NCI-H1092 (cell line): ENCODE measurements around the gene PIGP.
"Not testable (repeated sequence)": the region's sequence is repeated elsewhere in the genome, so short reads cannot be mapped to it uniquely, and the experiment has no call there.

Source experiments
- DNase-seq: peaks from one replicate; lab custom pipeline; 2025; lab: John Stamatoyannopoulos, UW

Gene PIGP

GRCh38 chr21:37076087-37076850 is 3.4 kb upstream of the PIGP start:
- DNase-seq = no peak

GRCh38 chr21:37075214-37075770 is 2.4 kb upstream of the PIGP start:
- no peak for DNase-seq

GRCh38 chr21:37074546-37074945 is 1.7 kb upstream of the PIGP start:
- DNase-seq = no peak

- no peak for DNase-seq
These were observed 1.3 kb upstream of the PIGP start for GRCh38 chr21:37074197-37074510.

- DNase-seq = no peak
These were observed 736 bp upstream of the PIGP start for GRCh38 chr21:37073417-37074196.

GRCh38 chr21:37072274-37072987 is 440 bp downstream of the PIGP start:
- peak; percentile 76 for DNase-seq

GRCh38 chr21:37071561-37072273 is 1.2 kb downstream of the PIGP start:
- no peak for DNase-seq

- no peak for DNase-seq
These were observed 7.2 kb downstream of the PIGP start for GRCh38 chr21:37065561-37066177.

- DNase-seq = no peak
These were observed 8.0 kb downstream of the PIGP start for GRCh38 chr21:37064841-37065240.

- no peak for DNase-seq
These were observed 9.4 kb downstream of the PIGP start for GRCh38 chr21:37063433-37063832.

GRCh38 chr21:37062593-37062935 is 10.3 kb downstream of the PIGP start:
- no peak for DNase-seq

- DNase-seq = no peak
These were observed 10.8 kb downstream of the PIGP start for GRCh38 chr21:37061926-37062592.

GRCh38 chr21:37060296-37060695 is 12.6 kb downstream of the PIGP start:
- peak; percentile 91 for DNase-seq

- no peak for DNase-seq
These were observed 13.7 kb downstream of the PIGP start for GRCh38 chr21:37059181-37059580.

- no peak for DNase-seq
These were observed 14.6 kb downstream of the PIGP start for GRCh38 chr21:37058261-37058660.

- no peak for DNase-seq
These were observed 15.3 kb downstream of the PIGP start for GRCh38 chr21:37057614-37058013.

- no peak for DNase-seq
These were observed 17.5 kb downstream of the PIGP start for GRCh38 chr21:37055271-37055855.

- DNase-seq = not testable (repeated sequence)
These were observed 23.1 kb downstream of the PIGP start for GRCh38 chr21:37049741-37050140.

GRCh38 chr21:37047079-37047478 is 25.8 kb downstream of the PIGP start:
- DNase-seq = no peak

GRCh38 chr21:37045556-37045955 is 27.3 kb downstream of the PIGP start:
- DNase-seq = no peak

- DNase-seq = no peak
These were observed 27.7 kb downstream of the PIGP start for GRCh38 chr21:37045149-37045548.
